ENCODE measurements around the gene NCAN. TPM values are rescaled to one million over a fixed set of nuclear protein-coding genes. Genes with fewer than 3 reads are reported as not detected.
"Not testable (repeated sequence)": the region's sequence is repeated elsewhere in the genome, so short reads cannot be mapped to it uniquely, and the experiment has no call there.

The NCAN gene
- total RNA-seq, 1 experiment from 2014 or later: not detected

GRCh38 chr19:19213426-19214158, 1.8 kb downstream of the NCAN start:
- no peaks in the 10 kb centered on the region for H3K79me2 ChIP-seq (ENCODE audit: low read length)
- H4K20me1 ChIP-seq (ENCODE audit: insufficient read depth, low read depth, low read length): no peaks in the 10 kb centered on the region; the same call in 1 of the 2 replicates
- no peak overlapping the region for H2AFZ ChIP-seq (ENCODE audit: low read length)
- H3K36me3 ChIP-seq (ENCODE audit: insufficient read depth, low read length): no peaks in the 10 kb centered on the region
- H3K9me3 ChIP-seq (ENCODE audit: low read length): no peaks in the 10 kb centered on the region
- no peak overlapping the region for H3K4me3 ChIP-seq (ENCODE audit: low read length)
- H3K27me3 ChIP-seq (ENCODE audit: low read length): no peaks in the 10 kb centered on the region
- H3K4me1 ChIP-seq (ENCODE audit: low read length): peaks cover 5% of the 10 kb centered on the region; the same call in 1 of the 2 replicates
- H3K27ac ChIP-seq (ENCODE audit: low read length): no peak overlapping the region
- no peaks in the 10 kb centered on the region for H3K9me2 ChIP-seq (replicated peaks; ENCODE audit: insufficient read depth, low read length)
- H3K9ac ChIP-seq (ENCODE audit: low read length): no peak overlapping the region
- no peak overlapping the region for H3K4me2 ChIP-seq (ENCODE audit: low read depth, low read length, poor library complexity, severe bottlenecking)
- no peak for DNase-seq

GRCh38 chr19:19214159-19214490, 2.4 kb downstream of the NCAN start:
- Histone ChIP-seq H3K27ac (ENCODE audit: low read length) (no peak overlapping the region), H4K20me1 (ENCODE audit: insufficient read depth, low read depth, low read length) (no peaks in the 10 kb centered on the region; the same call in 1 of the 2 replicates), H3K27me3 (ENCODE audit: low read length) (no peaks in the 10 kb centered on the region), H3K4me1 (ENCODE audit: low read length) (peaks cover 5% of the 10 kb centered on the region; the same call in 1 of the 2 replicates), H3K9ac (ENCODE audit: low read length) (no peak overlapping the region), H2AFZ (ENCODE audit: low read length) (no peak overlapping the region), H3K4me2 (ENCODE audit: low read depth, low read length, poor library complexity, severe bottlenecking) (no peak overlapping the region), H3K4me3 (ENCODE audit: low read length) (no peak overlapping the region), H3K79me2 (ENCODE audit: low read length) (no peaks in the 10 kb centered on the region), H3K36me3 (ENCODE audit: insufficient read depth, low read length) (no peaks in the 10 kb centered on the region), H3K9me3 (ENCODE audit: low read length) (no peaks in the 10 kb centered on the region), H3K9me2 (replicated peaks; ENCODE audit: insufficient read depth, low read length) (no peaks in the 10 kb centered on the region)
- peak; percentile 56 for DNase-seq

GRCh38 chr19:19214892-19215291, 3.1 kb downstream of the NCAN start:
- Histone ChIP-seq H3K9ac (ENCODE audit: low read length) (no peak overlapping the region), H3K4me1 (ENCODE audit: low read length) (peaks cover 5% of the 10 kb centered on the region; the same call in 1 of the 2 replicates), H3K4me2 (ENCODE audit: low read depth, low read length, poor library complexity, severe bottlenecking) (no peak overlapping the region), H3K9me2 (replicated peaks; ENCODE audit: insufficient read depth, low read length) (no peaks in the 10 kb centered on the region), H3K79me2 (ENCODE audit: low read length) (no peaks in the 10 kb centered on the region), H2AFZ (ENCODE audit: low read length) (no peak overlapping the region), H3K36me3 (ENCODE audit: insufficient read depth, low read length) (no peaks in the 10 kb centered on the region), H4K20me1 (ENCODE audit: insufficient read depth, low read depth, low read length) (no peaks in the 10 kb centered on the region; the same call in 1 of the 2 replicates), H3K27ac (ENCODE audit: low read length) (no peak overlapping the region), H3K9me3 (ENCODE audit: low read length) (no peaks in the 10 kb centered on the region), H3K4me3 (ENCODE audit: low read length) (no peak overlapping the region), H3K27me3 (ENCODE audit: low read length) (no peaks in the 10 kb centered on the region)
- peak; percentile 83 for DNase-seq

- no peak for DNase-seq
- no peaks in the 10 kb centered on the region for H3K9me3 ChIP-seq (ENCODE audit: low read length)
- H3K27me3 ChIP-seq (ENCODE audit: low read length): no peaks in the 10 kb centered on the region
- H3K4me3 ChIP-seq (ENCODE audit: low read length): no peak overlapping the region
- H3K36me3 ChIP-seq (ENCODE audit: insufficient read depth, low read length): no peaks in the 10 kb centered on the region
- H4K20me1 ChIP-seq (ENCODE audit: insufficient read depth, low read depth, low read length): no peaks in the 10 kb centered on the region; the same call in 1 of the 2 replicates
- no peaks in the 10 kb centered on the region for H3K79me2 ChIP-seq (ENCODE audit: low read length)
- H3K9me2 ChIP-seq (replicated peaks; ENCODE audit: insufficient read depth, low read length): no peaks in the 10 kb centered on the region
- H3K9ac ChIP-seq (ENCODE audit: low read length): no peak overlapping the region
- peaks cover 5% of the 10 kb centered on the region; the same call in 1 of the 2 replicates for H3K4me1 ChIP-seq (ENCODE audit: low read length)
- no peak overlapping the region for H3K27ac ChIP-seq (ENCODE audit: low read length)
- no peak overlapping the region for H3K4me2 ChIP-seq (ENCODE audit: low read depth, low read length, poor library complexity, severe bottlenecking)
- no peak overlapping the region for H2AFZ ChIP-seq (ENCODE audit: low read length)
Measured at GRCh38 chr19:19215792-19216191, 4.0 kb downstream of the NCAN start.

GRCh38 chr19:19217099-19217498, 5.3 kb downstream of the NCAN start:
- Histone ChIP-seq H3K79me2 (ENCODE audit: low read length) (no peaks in the 10 kb centered on the region), H3K4me2 (ENCODE audit: low read depth, low read length, poor library complexity, severe bottlenecking) (no peak overlapping the region), H3K9me3 (ENCODE audit: low read length) (no peaks in the 10 kb centered on the region), H3K9ac (ENCODE audit: low read length) (no peak overlapping the region), H3K36me3 (ENCODE audit: insufficient read depth, low read length) (no peaks in the 10 kb centered on the region), H4K20me1 (ENCODE audit: insufficient read depth, low read depth, low read length) (no peaks in the 10 kb centered on the region; the same call in 1 of the 2 replicates), H3K4me1 (ENCODE audit: low read length) (peaks cover 5% of the 10 kb centered on the region; the same call in 1 of the 2 replicates), H2AFZ (ENCODE audit: low read length) (no peak overlapping the region), H3K27ac (ENCODE audit: low read length) (no peak overlapping the region), H3K9me2 (replicated peaks; ENCODE audit: insufficient read depth, low read length) (no peaks in the 10 kb centered on the region), H3K27me3 (ENCODE audit: low read length) (no peaks in the 10 kb centered on the region), H3K4me3 (ENCODE audit: low read length) (no peak overlapping the region)
- peak; percentile 79 for DNase-seq

GRCh38 chr19:19218911-19219310, 7.2 kb downstream of the NCAN start:
- Histone ChIP-seq H3K27me3 (ENCODE audit: low read length) (no peaks in the 10 kb centered on the region), H4K20me1 (ENCODE audit: insufficient read depth, low read depth, low read length) (no peaks in the 10 kb centered on the region; the same call in 1 of the 2 replicates), H3K4me2 (ENCODE audit: low read depth, low read length, poor library complexity, severe bottlenecking) (no peak overlapping the region), H3K9me2 (replicated peaks; ENCODE audit: insufficient read depth, low read length) (no peaks in the 10 kb centered on the region), H3K9me3 (ENCODE audit: low read length) (no peaks in the 10 kb centered on the region), H3K27ac (ENCODE audit: low read length) (no peak overlapping the region), H3K4me1 (ENCODE audit: low read length) (peaks cover 5% of the 10 kb centered on the region; the same call in 1 of the 2 replicates), H3K36me3 (ENCODE audit: insufficient read depth, low read length) (no peaks in the 10 kb centered on the region), H2AFZ (ENCODE audit: low read length) (no peak overlapping the region), H3K4me3 (ENCODE audit: low read length) (no peak overlapping the region), H3K79me2 (ENCODE audit: low read length) (no peaks in the 10 kb centered on the region), H3K9ac (ENCODE audit: low read length) (no peak overlapping the region)
- DNase-seq: no peak

GRCh38 chr19:19221000-19221399, 9.2 kb downstream of the NCAN start:
- peaks cover 10% of the 10 kb centered on the region for H3K4me1 ChIP-seq (ENCODE audit: low read length)
- not testable (repeated sequence) for H3K9ac ChIP-seq (ENCODE audit: low read length); H3K4me2 ChIP-seq (ENCODE audit: low read depth, low read length, poor library complexity, severe bottlenecking); H2AFZ ChIP-seq (ENCODE audit: low read length); H3K36me3 ChIP-seq (ENCODE audit: insufficient read depth, low read length); DNase-seq; H3K4me3 ChIP-seq (ENCODE audit: low read length); H3K27me3 ChIP-seq (ENCODE audit: low read length); H4K20me1 ChIP-seq (ENCODE audit: insufficient read depth, low read depth, low read length); H3K9me3 ChIP-seq (ENCODE audit: low read length); H3K79me2 ChIP-seq (ENCODE audit: low read length); H3K9me2 ChIP-seq (replicated peaks; ENCODE audit: insufficient read depth, low read length); H3K27ac ChIP-seq (ENCODE audit: low read length)

- H3K4me1 ChIP-seq (ENCODE audit: low read length): peaks cover 10% of the 10 kb centered on the region
- H3K79me2 ChIP-seq (ENCODE audit: low read length): no peaks in the 10 kb centered on the region
- no peaks in the 10 kb centered on the region for H3K36me3 ChIP-seq (ENCODE audit: insufficient read depth, low read length)
- H3K27ac ChIP-seq (ENCODE audit: low read length): no peak overlapping the region
- H3K4me3 ChIP-seq (ENCODE audit: low read length): no peak overlapping the region
- H2AFZ ChIP-seq (ENCODE audit: low read length): no peak overlapping the region
- H3K9me3 ChIP-seq (ENCODE audit: low read length): no peaks in the 10 kb centered on the region
- H3K27me3 ChIP-seq (ENCODE audit: low read length): no peaks in the 10 kb centered on the region
- DNase-seq: no peak
- H3K9me2 ChIP-seq (replicated peaks; ENCODE audit: insufficient read depth, low read length): no peaks in the 10 kb centered on the region
- H3K4me2 ChIP-seq (ENCODE audit: low read depth, low read length, poor library complexity, severe bottlenecking): no peak overlapping the region
- H3K9ac ChIP-seq (ENCODE audit: low read length): no peak overlapping the region
- H4K20me1 ChIP-seq (ENCODE audit: insufficient read depth, low read depth, low read length): no peaks in the 10 kb centered on the region
Measured at GRCh38 chr19:19223060-19223459, 11.3 kb downstream of the NCAN start.
